Neural cell (in vitro differentiated cells): ENCODE data around the gene NECTIN3. TPM values are rescaled to one million over a fixed set of nuclear protein-coding genes. Genes with fewer than 3 reads are reported as not detected.

Experiments used
- H2AFZ ChIP-seq: fragments of 200-600, 300-800 bp; sonication (generic), shearing (Covaris generic); 2 replicates; pipeline ENCODE4 v1.6.0; 2014; ENCODE audit warnings: low read depth, mild to moderate bottlenecking, antibody characterized with exemption, low read length, moderate library complexity
- H3F3A ChIP-seq: fragments of 200-600 bp; shearing (Covaris generic); 2 replicates; pipeline ENCODE4 v1.6.1; 2016; ENCODE audit warnings: mild to moderate bottlenecking, moderate library complexity, mixed read lengths, antibody characterized with exemption, low read length; ENCODE audit not compliant: insufficient read depth, poor library complexity, severe bottlenecking
- H3K27ac ChIP-seq: fragments of 200-600, 300-800 bp; sonication (generic), shearing (Covaris generic); 2 replicates; pipeline ENCODE4 v1.5.1; 2014; ENCODE audit warnings: mild to moderate bottlenecking, low read length, moderate library complexity
- H3K27me3 ChIP-seq: fragments of 300-800, 200-600 bp; sonication (generic), shearing (Covaris generic); 2 replicates; pipeline ENCODE4 v1.6.0; 2014; ENCODE audit warnings: mild to moderate bottlenecking, low read depth, low read length, moderate library complexity; ENCODE audit not compliant: insufficient read depth
- H3K36me3 ChIP-seq: fragments of 300-800, 200-600 bp; sonication (generic), shearing (Covaris generic); 2 replicates; pipeline ENCODE4 v1.5.1; 2014; ENCODE audit warnings: mild to moderate bottlenecking, antibody characterized with exemption, low read length, moderate library complexity; ENCODE audit not compliant: insufficient read depth
- H3K4me2 ChIP-seq: fragments of 300-800, 200-600 bp; sonication (generic), shearing (Covaris generic); 2 replicates; pipeline ENCODE4 v1.6.0; 2014; ENCODE audit warnings: mild to moderate bottlenecking, low read length
- H3K4me3 ChIP-seq: fragments of 300-800, 200-600 bp; sonication (generic), shearing (Covaris generic); 2 replicates; pipeline ENCODE4 v1.5.1; 2014; ENCODE audit warnings: mild to moderate bottlenecking, low read length, moderate library complexity
- H3K79me2 ChIP-seq: fragments of 200-600 bp; shearing (Covaris generic); replicated peaks from 2 replicates; pipeline ENCODE4 v1.6.0; 2014; ENCODE audit warnings: mild to moderate bottlenecking, low read length, moderate library complexity; ENCODE audit not compliant: insufficient read depth
- H3K9ac ChIP-seq: fragments of 300-800, 200-600 bp; sonication (generic), shearing (Covaris generic); 2 replicates; pipeline ENCODE4 v1.6.1; 2016; ENCODE audit warnings: mild to moderate bottlenecking, low read length, mixed read lengths
- H3K9me2 ChIP-seq: fragments of 200-600 bp; shearing (Covaris generic); 2 replicates; pipeline ENCODE4 v1.6.1; 2016; ENCODE audit warnings: mild to moderate bottlenecking, low read length, mixed read lengths; ENCODE audit not compliant: insufficient read depth
- H3K9me3 ChIP-seq: fragments of 200-600, 300-800 bp; sonication (generic), shearing (Covaris generic); 2 replicates; pipeline ENCODE4 v1.6.1; 2016; ENCODE audit warnings: mild to moderate bottlenecking, mixed run types, low read length, moderate library complexity, mixed read lengths
- H4K20me1 ChIP-seq: fragments of 200-600 bp; shearing (Covaris generic); 2 replicates; pipeline ENCODE4 v1.6.1; 2016; ENCODE audit warnings: mild to moderate bottlenecking, mixed run types; ENCODE audit not compliant: insufficient read depth
- CTCF ChIP-seq: fragments of 450-650 bp; IDR thresholded peaks from 2 replicates; pipeline ENCODE4 v1.5.1; 2014; ENCODE audit warnings: antibody characterized with exemption, mild to moderate bottlenecking, moderate library complexity; ENCODE audit not compliant: poor library complexity, severe bottlenecking
- EP300 ChIP-seq: fragments of 450-650 bp; conservative IDR thresholded peaks from 2 replicates; pipeline ENCODE4 v1.6.1; 2014; ENCODE audit warnings: antibody characterized with exemption, mild to moderate bottlenecking, moderate library complexity; ENCODE audit not compliant: poor library complexity, severe bottlenecking
- EZH2 ChIP-seq: fragments of 200-600, 300-800 bp; shearing (Covaris generic), sonication (generic); IDR thresholded peaks from 2 replicates; pipeline ENCODE4 v1.6.1; 2014; ENCODE audit warnings: antibody characterized with exemption, low read length, borderline replicate concordance, mild to moderate bottlenecking; ENCODE audit not compliant: insufficient read depth, poor library complexity, severe bottlenecking
- MXI1 ChIP-seq: fragments of 450-650 bp; conservative IDR thresholded peaks from 2 replicates; pipeline ENCODE4 v1.6.1; 2014; ENCODE audit warnings: antibody characterized with exemption, mild to moderate bottlenecking; ENCODE audit not compliant: poor library complexity, severe bottlenecking
- POLR2AphosphoS5 ChIP-seq: IDR thresholded peaks from 2 replicates; pipeline ENCODE4 v1.6.1; 2012
- RAD21 ChIP-seq: fragments of 450-650 bp; conservative IDR thresholded peaks from 2 replicates; pipeline ENCODE4 v1.6.1; 2014; ENCODE audit warnings: antibody characterized with exemption, mild to moderate bottlenecking, moderate library complexity
- REST ChIP-seq: IDR thresholded peaks from 2 replicates; pipeline ENCODE4 v1.6.1; 2012; ENCODE audit warnings: borderline replicate concordance
- SMC3 ChIP-seq: fragments of 450-650 bp; conservative IDR thresholded peaks from 2 replicates; pipeline ENCODE4 v1.6.1; 2014; ENCODE audit warnings: antibody characterized with exemption, mild to moderate bottlenecking, moderate library complexity; ENCODE audit not compliant: poor library complexity
- TAF1 ChIP-seq: IDR thresholded peaks from 2 replicates; pipeline ENCODE4 v1.6.1; 2012; ENCODE audit warnings: low read depth
- polyA plus RNA-seq: library from polyadenylated mRNA; depleted of rRNA; stranded (reverse); fragments of >200 nt; gene quantifications from 2 replicates; pipeline ENCODE4 v1.2.3, GENCODE V29; 2014

NECTIN3 gene
- polyA plus RNA-seq, 1 donor from 2014 or later: 2.4 TPM

GRCh38 chr3:111096487-111097209, 25.0 kb downstream of the NECTIN3 start:
- no peaks in the 10 kb centered on the region for H3K9me2 ChIP-seq
- H3K9ac ChIP-seq: no peak overlapping the region
- H3F3A ChIP-seq: no peaks in the 10 kb centered on the region
- no peaks in the 10 kb centered on the region for H3K36me3 ChIP-seq
- H3K4me3 ChIP-seq: no peak overlapping the region
- TF ChIP-seq CTCF: no peak
- TF ChIP-seq EZH2: no peak
- TF ChIP-seq EP300: no peak
- TF ChIP-seq REST: no peak
- no peak for TF ChIP-seq POLR2AphosphoS5
- no peak for TF ChIP-seq MXI1
- TF ChIP-seq TAF1: no peak
- TF ChIP-seq RAD21: no peak
- TF ChIP-seq SMC3: no peak
- H3K9me3 ChIP-seq: peaks cover 3% of the 10 kb centered on the region
- peaks cover 66% of the 10 kb centered on the region for H3K79me2 ChIP-seq
- H3K4me2 ChIP-seq: no peak overlapping the region
- H3K27me3 ChIP-seq: no peaks in the 10 kb centered on the region
- no peak overlapping the region for H3K27ac ChIP-seq
- H2AFZ ChIP-seq: no peak overlapping the region
- H4K20me1 ChIP-seq: no peaks in the 10 kb centered on the region

- Histone ChIP-seq H2AFZ (no peak overlapping the region), H3K27me3 (no peaks in the 10 kb centered on the region), H3K9ac (no peak overlapping the region), H4K20me1 (no peaks in the 10 kb centered on the region), H3K4me3 (no peak overlapping the region), H3K9me2 (no peaks in the 10 kb centered on the region), H3F3A (no peaks in the 10 kb centered on the region), H3K79me2 (peaks cover 83% of the 10 kb centered on the region), H3K27ac (no peak overlapping the region), H3K9me3 (no peaks in the 10 kb centered on the region), H3K36me3 (no peaks in the 10 kb centered on the region), H3K4me2 (no peak overlapping the region)
- TF ChIP-seq RAD21 (no peak), MXI1 (no peak), EP300 (no peak), TAF1 (no peak), REST (no peak), SMC3 (no peak), POLR2AphosphoS5 (no peak), CTCF (no peak), EZH2 (no peak)
These were observed 32.2 kb downstream of the NECTIN3 start for GRCh38 chr3:111103807-111104206.
